DMS79 (cell line): ENCODE results near the gene CGB3.
"Not testable (repeated sequence)": the region's sequence is repeated elsewhere in the genome, so short reads cannot be mapped to it uniquely, and the experiment has no call there.

ENCODE experiments used
- DNase-seq: peaks from one replicate; lab custom pipeline; 2025; lab: John Stamatoyannopoulos, UW

Gene CGB3

GRCh38 chr19:49024233-49024632 is at the start of gene CGB3:
TSS of gene CGB3 (minus strand) at chr19:49024333. CDS start at chr19:49023971, 362 bp downstream.
- DNase-seq: not testable (repeated sequence)

- no peak for DNase-seq
Observed at GRCh38 chr19:49071860-49072547, 47.9 kb upstream of the CGB3 start.

DNA sequence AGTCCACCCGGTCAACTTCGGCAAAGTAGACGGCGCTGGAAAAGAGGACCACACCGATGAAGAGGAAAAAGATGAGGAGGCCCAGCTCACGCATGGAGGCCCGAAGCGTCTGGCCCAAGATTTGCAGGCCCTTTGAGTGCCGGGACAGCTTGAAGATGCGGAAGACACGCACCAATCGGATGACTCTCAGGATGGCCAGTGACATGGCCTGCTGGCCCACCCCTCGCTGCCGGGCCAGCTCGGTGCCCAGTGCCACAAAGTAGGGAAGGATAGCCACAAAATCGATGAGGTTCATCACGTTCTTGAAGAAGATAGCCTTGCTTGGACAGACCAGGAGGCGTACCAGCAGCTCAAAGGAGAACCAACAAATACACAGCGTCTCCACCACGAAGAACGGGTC is 46.3 kb upstream of the CGB3 start:
- no peak for DNase-seq

DNA sequence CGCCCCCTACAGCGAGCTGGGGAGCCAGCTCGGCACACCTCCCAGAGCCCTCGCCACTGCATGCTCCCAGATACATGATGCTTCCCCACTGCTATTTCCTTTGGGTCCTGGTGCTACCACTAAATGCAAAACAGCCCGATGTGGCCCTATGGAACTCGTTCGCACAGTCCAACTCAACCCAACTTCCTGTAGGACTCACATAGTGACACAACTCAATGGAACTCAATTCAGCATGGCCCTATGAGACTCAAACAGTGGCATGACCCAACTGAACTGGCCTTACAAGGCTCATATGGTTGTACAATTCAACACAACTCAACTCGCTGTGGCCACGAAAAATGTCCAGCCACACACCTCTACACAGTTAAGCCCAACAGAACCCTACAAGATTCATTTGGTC is 44.9 kb upstream of the CGB3 start:
- DNase-seq: no peak

- DNase-seq: no peak
Observed at GRCh38 chr19:49067554-49067953, 43.4 kb upstream of the CGB3 start.

DNA sequence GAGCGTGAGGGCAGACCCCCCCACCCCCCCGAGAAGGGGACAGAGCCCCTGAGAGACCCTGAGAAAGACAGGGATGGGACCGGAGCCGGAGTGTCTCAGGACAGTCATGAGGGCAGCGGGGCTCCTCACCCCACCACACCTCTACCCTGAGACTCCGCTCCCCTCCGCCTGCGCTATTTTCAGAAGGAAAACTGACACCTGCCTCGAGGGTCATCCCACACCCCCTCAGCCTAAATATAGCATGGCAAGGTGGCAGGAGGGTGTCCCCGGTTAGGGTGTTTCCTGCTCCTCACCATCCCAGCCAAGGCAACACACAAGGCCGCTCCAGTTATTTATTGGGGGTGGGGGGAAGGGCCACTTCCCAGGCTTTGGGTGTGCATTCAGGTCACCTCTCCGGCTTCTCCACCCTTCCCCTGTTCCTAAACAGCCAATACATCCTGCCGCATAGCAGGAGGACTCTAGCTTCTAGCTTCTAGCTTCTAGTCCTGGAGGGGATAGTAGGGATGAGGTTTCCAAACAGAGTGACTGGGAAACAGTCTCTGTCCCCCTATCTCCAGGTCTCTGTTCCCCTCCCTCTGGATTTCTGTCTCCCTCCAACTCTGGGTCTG is 41.9 kb upstream of the CGB3 start:
- DNase-seq: no peak

DNA sequence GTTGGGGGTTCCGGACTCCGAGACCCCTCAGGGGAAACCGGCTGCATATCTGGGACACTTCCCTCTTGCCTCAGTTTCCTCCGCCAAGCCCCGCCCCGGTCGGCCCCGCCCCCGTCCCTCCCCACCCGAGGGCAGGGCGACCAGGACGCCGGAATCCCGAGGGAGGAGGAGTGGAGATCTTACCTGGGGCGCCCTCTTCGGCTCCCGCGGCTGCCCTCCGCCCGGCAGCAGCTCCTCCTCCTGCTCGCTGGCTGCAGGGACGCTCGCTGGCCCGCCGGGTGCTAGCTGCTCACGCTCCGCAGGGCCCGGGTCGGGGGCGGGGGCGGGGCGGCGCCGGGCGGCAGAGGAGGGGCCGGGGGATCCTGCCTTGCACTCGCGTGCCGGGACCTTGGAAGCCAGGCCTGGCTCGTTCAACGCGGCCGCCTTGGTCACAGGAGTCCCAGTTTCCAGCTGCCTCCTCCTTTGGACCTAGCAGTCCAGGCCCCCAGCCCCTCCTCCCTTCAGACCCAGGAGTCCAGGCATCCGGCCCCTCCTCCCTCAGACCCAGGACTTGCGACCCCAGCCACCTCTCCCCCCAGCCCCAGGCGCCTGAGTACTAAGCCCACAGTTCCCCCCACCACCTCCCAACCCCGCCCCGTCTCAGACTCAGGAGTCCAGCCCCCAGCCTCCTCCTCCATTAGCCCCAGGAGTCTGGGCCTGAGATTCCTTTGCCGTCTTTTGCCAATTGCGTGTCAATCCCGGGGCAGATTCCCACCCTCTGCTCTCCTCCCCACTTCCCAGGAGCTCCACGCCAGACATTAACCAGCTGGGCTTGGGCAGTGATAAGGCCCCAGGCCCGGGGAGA is 40.9 kb upstream of the CGB3 start, which contains the start of gene NTF4:
NTF4 (minus strand) TSS at position 51 of the 844 bp plus-strand sequence. CDS start 2,821 bp downstream, outside the sequence.
- no peak for DNase-seq

- DNase-seq: no peak
Observed at GRCh38 chr19:49064029-49064629, 40.0 kb upstream of the CGB3 start.

DNA sequence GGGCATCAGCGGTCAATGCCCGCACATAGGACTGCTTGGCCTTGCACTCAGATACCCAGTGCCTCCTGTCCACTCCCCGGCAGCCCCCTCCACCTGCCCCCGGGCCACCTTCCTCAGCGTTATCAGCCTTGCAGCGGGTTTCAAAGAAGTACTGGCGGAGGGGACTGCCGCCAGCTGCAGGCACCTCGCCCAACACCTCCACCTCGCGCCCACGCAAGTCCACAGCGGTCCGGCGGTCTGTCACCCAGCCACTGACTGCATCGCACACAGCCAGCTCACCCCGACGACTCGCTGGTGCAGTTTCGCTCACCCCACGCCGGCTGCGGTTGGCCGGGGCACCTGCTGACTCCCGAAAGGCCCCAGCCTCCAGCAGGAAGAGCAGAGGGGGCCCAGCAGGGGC is 37.3 kb upstream of the CGB3 start:
- DNase-seq: no peak

DNA sequence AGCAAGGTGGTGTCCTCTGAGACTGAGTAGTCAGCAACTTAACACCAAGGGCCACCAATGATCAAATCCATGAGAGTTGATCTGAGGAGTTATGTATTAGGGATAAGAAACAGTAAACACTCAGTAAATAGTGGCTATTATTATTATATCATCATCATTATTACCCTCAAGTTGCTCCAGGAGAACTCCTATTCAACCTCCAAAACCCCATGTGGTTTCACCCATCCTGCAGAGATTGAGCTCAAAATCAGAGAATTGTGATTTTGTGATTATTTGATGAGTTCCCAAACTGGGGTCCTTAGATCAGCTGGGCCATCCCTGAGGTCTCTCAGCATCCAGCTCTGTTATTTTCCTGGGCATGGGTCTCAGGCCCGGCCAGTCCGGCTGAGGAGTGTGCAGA is 36.9 kb upstream of the CGB3 start:
- DNase-seq: no peak

- DNase-seq: no peak
Observed at GRCh38 chr19:49059053-49059452, 34.9 kb upstream of the CGB3 start.

- DNase-seq: no peak
Observed at GRCh38 chr19:49058562-49058961, 34.4 kb upstream of the CGB3 start.

- DNase-seq: no peak
Observed at GRCh38 chr19:49057636-49058234, 33.6 kb upstream of the CGB3 start, which contains the start of gene CGB7. TSS of gene CGB7 (minus strand) at chr19:49057749. CDS start at chr19:49055375, 2,374 bp downstream.

DNA sequence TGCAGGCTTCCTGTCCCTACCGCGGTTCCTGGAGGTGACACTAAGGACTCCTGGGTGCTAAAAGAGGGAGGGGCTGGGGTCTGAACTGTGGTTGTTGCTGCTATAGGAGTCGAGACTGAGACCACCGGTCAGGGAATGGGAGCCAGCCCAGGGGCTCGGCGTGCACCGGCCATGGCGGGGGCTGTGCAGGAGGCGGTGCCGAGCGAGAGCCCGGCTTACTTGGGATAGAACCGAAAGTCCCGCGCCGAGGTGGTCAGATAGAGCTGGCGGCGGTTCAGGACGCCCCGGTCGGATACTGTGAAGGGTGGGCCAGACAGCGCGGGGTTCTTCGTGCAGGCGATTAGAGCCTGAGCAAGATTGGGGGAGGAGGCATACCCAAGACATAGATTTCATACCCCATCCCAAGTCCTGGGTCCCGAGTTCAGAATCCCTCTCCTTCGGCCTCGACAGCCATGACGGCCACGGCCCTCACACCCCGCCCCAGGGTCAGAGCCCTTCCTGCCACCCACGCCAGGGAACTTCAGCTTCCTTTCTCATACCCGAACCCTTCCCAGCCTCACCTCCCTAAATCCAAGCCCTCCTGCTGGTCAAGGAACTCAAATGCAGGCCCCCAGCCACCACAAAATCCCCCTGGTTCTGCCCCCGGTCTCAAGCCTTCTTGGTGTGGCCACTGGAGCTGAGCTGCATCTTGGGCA is 32.9 kb upstream of the CGB3 start:
- DNase-seq: not testable (repeated sequence)

DNA sequence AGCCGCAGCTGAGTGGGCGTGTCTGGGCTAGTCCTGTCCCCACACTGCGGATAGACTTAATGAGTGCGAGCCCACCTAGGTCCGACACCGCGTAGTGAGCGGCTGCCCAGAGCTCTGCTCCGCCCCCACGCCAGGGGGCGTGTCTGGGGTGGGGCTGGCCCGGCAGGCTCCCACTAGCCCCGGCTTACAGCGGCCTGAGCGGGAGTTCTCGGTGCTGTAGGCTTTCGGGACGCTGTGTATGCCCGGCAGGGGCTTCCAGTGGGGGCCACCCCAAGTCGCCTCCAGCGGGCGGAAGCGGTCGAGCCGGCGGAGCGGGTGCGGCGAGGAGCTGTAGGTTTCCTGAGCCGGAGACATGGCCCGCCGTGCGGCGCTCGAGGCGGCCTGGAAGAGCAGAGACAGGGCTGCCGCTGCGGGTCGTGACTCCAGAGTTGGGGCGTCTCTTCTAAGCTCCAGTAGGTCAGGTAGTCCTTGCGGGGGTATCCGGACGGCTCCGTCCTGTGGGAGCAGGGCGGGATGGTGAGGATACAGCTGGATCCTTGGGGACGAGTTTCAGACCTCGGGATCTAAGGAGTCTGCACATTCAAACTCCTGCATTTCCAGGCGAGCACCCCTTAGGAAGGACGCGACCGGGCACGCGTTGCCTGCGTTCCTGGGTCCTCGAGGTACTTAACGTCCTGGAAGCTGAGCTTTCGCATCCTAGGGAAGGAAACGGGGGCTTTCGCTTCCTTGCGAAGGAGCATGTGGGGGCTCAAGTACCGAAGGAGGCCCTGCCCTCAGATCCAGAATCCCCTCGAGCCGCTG is 32.2 kb upstream of the CGB3 start:
- DNase-seq: no peak

- DNase-seq: not testable (repeated sequence)
Observed at GRCh38 chr19:49050376-49051033, 26.4 kb upstream of the CGB3 start.

DNA sequence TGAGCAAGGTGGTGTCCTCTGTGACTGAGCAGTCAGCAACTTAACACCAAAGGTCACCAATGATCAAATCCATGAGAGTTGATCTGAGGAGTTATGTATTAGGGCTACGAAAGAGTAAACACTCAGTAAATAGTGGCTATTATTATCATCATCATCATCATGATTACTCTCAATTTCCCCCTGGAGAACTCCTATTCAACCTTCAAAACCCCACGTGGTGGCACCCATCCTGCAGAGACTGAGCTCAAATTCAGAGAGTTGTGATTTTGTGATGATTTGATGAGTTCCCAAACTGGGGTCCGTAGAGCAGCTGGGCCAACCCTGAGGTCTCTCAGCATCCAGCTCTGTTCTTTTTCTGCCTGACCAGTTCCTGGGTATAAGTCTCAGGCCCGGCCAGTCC is 25.7 kb upstream of the CGB3 start:
- DNase-seq: not testable (repeated sequence)

DNA sequence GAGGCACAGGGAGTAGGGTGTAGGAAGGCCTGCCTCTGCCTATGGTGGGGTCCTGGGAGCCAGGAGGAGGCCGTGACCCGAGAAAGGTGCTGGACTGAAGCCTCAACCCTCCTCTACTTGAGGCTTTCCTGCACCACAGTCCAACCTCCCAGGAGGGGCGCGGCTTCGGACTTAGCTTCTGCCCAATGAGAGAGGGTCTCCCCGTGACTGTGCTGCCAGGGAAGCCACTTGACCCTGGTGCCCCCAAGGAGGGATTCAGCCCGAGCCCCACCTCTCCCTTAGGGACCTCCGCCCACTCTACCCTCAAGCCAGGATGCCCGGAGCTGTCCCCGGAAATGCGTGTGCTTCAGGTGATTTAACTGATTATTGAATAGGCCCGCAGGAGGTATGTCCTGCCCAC is 24.9 kb upstream of the CGB3 start, which contains the start of gene CGB8:
CGB8 (minus strand) TSS at position 101 of the 400 bp plus-strand sequence. CDS start 372 bp downstream, outside the sequence.
- DNase-seq: not testable (repeated sequence)

DNA sequence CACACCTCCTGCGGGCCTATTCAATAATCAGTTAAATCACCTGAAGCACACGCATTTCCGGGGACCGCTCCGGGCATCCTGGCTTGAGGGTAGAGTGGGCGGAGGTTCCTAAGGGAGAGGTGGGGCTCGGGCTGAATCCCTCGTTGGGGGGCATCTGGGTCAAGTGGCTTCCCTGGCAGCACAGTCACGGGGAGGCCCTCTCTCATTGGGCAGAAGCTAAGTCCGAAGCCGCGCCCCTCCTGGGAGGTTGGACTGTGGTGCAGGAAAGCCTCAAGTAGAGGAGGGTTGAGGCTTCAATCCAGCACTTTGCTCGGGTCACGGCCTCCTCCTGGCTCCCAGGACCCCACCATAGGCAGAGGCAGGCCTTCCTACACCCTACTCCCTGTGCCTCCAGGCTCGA is 19.4 kb upstream of the CGB3 start, which contains the start of gene CGB5:
CGB5 (plus strand) TSS at position 301 of the 400 bp plus-strand sequence. CDS start 362 bp downstream, outside the sequence.
- DNase-seq: not testable (repeated sequence)
